GM18526 (cell line): Measurements from ENCODE around the gene CCDC124.

Source experiments
- POLR2A ChIP-seq: IDR thresholded peaks from 3 replicates; pipeline ENCODE4 v1.6.1; 2011; ENCODE audit not compliant: insufficient read length; ENCODE audit errors: extremely low read depth

The CCDC124 gene

GRCh38 chr19:17966129-17966483, 33.3 kb downstream of the CCDC124 start:
- TF ChIP-seq POLR2A, result no peak

GRCh38 chr19:17966550-17967256, 33.9 kb downstream of the CCDC124 start, which contains the start of gene KCNN1:
KCNN1 (plus strand) TSS chr19:17967107; CDS start chr19:17973889, 6,782 bp downstream.
- TF ChIP-seq POLR2A, result no peak

DNA sequence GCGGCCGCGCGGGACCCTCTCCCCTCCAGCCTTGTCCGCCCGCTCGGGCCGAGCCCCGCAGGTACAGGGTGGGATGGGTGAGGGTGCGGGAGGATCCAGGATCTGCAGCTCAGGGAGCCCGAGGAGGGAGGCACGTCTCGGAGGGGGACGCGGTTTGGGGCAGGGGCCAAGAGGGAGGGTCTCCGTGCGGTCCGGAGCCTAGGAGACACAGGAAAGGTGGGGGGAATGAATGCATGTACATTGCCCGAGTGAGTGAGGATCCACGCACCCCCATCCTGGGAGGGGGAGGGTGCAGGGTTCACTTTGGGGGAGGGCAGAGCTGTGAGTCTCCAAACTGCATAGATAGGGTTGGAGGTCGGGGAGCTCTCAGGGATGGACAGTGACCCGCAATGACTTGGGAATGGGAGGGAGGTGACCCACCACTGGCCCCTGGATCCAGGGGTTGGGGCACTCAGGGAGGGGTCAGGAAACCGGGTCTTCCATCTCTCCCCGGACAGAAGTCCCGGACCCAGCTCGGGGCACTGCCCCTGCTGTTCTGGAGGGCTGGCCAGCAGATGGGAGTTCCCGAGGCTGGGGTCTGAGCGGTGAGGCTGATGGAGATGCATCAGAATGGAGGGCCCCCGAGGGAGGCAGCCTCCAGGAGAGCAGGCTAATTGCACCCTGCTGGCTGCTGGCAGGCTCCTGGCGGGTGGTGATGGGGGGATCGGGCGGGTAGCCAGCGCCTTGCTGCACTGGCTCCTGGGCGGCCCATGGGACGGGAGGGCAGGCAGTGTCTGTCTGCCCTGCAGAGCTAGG, 34.6 kb downstream of the CCDC124 start:
- no peak for TF ChIP-seq POLR2A

GRCh38 chr19:17968362-17968761, 35.5 kb downstream of the CCDC124 start:
- no peak for TF ChIP-seq POLR2A

GRCh38 chr19:17969096-17969792, 36.4 kb downstream of the CCDC124 start:
- TF ChIP-seq POLR2A, result no peak

DNA sequence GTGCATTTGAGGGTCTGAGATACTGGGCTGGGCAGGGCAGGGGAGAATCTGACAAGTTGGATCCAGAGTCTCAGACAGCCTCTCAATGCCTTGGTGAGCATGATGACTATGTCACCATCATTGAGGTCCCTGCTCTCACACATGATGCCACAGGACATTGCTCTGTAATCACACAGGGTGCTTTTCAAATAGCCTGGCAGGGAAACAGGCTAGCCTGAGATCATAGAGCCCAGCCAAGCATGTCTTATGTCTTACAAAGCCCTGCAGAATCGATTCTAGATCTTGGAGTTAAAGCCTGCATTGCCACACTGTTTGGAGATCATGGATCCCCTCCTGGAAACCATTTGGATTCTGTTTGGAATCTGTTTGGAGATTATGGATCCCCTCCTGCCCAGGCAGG, 39.4 kb downstream of the CCDC124 start:
- no peak for TF ChIP-seq POLR2A

- TF ChIP-seq POLR2A, result no peak
Observed at GRCh38 chr19:17973759-17974158, 40.9 kb downstream of the CCDC124 start.

DNA sequence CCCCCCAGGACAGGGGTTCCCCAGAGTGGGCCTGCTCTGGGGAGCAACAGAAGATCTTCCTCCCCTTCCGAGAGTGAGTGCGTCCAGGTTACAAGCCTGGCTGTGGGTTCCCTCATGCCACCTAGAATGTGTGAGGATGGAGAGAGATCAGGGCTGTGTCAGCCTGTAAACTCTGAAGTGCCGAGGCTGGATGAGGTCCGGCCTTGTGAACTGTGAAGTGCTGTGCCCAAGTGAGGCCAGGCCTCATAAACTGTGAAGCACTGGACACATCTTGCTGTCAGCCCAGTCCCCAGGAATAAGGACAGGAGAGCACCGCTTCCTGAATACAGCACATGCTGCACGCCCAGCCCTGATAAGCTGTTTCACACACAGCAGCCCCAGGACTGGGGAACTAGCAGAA, 41.7 kb downstream of the CCDC124 start:
- TF ChIP-seq POLR2A, result no peak

GRCh38 chr19:17975032-17975431, 42.2 kb downstream of the CCDC124 start:
- TF ChIP-seq POLR2A, result no peak

DNA sequence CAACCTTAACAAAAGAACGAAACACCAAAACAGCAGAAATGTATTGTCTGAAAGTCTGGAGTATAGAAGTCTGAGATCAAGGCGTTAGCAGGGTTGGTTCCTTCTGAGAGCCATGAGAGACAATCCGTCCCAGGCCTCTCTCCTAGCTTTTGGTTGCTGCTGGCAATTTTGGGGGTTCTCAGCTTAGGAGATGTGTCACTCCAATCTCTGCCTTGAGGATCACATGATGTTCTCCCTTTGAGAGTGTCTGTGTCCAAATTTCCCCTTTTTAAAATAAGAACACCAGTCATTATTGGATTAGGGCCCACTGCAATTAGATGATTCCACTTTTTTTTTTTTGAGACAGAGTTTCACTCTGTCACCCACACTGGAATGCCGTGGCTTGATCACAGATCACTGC, 44.2 kb downstream of the CCDC124 start:
- TF ChIP-seq POLR2A, result no peak

DNA sequence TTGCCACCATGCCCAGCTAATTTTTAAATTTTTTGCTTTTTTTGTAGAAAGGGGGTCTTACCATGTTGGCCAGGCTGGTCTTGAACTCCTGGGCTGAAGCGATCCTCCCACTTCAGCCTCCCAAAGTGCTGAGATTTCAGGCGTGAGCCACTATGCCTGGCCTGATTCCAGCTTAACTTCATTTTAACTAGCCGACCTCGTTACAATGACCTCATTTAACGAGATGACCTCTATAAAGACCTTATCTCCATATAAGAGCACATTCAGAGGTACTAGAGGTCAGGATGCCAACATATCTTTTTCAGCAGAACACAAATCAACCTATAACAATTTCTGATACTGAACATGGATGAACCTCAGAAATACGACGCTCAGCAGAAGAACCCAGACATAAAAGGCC, 44.7 kb downstream of the CCDC124 start:
- no peak for TF ChIP-seq POLR2A

GRCh38 chr19:17981611-17982010, 48.8 kb downstream of the CCDC124 start:
- TF ChIP-seq POLR2A, result no peak

- no peak for TF ChIP-seq POLR2A
Observed at GRCh38 chr19:17982430-17982829, 49.6 kb downstream of the CCDC124 start.

GRCh38 chr19:17985037-17985818, 52.4 kb downstream of the CCDC124 start:
- TF ChIP-seq POLR2A, result no peak

DNA sequence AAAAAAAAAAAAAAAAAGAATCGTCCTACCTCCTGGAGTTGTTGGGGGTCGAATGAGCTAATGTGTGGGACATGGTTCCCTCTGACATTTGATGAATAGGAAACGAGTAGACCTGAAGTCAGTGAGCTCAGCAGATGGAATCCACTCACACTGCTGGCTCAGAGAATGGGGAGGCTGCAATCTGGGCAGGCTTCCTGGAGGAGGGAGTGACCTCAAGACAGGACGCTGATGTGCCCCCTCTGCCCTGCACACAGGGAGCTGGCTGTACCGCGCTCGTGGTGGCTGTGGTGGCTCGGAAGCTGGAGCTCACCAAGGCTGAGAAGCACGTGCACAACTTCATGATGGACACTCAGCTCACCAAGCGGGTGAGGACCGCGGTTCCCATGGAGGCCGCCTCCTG, 55.3 kb downstream of the CCDC124 start:
- TF ChIP-seq POLR2A, result no peak
